CD4-positive, alpha-beta T cell treated with Interleukin-21 for 1 hour (primary cell): Measurements from ENCODE around the gene ANO3.

Experiments
- DNase-seq: peaks from one replicate; pipeline ENCODE4 v3.0.0-alpha.2; 2020

Gene ANO3

GRCh38 chr11:26510164-26510563, 178.2 kb downstream of the ANO3 start:
- DNase-seq = no peak

GRCh38 chr11:26510756-26511155, 178.8 kb downstream of the ANO3 start:
- DNase-seq = no peak

GRCh38 chr11:26512196-26512595, 180.3 kb downstream of the ANO3 start:
- no peak for DNase-seq

- no peak for DNase-seq
Measured at GRCh38 chr11:26519469-26519868, 187.5 kb downstream of the ANO3 start.

GRCh38 chr11:26522912-26523610, 191.1 kb downstream of the ANO3 start:
- no peak for DNase-seq

- no peak for DNase-seq
Measured at GRCh38 chr11:26527685-26528084, 195.8 kb downstream of the ANO3 start.

GRCh38 chr11:26537341-26537740, 205.4 kb downstream of the ANO3 start:
- no peak for DNase-seq

GRCh38 chr11:26539517-26539916, 207.6 kb downstream of the ANO3 start:
- no peak for DNase-seq

GRCh38 chr11:26541870-26542269, 209.9 kb downstream of the ANO3 start:
- DNase-seq = no peak

- DNase-seq = no peak
Measured at GRCh38 chr11:26549176-26549575, 217.2 kb downstream of the ANO3 start.

- no peak for DNase-seq
Measured at GRCh38 chr11:26550022-26550421, 218.1 kb downstream of the ANO3 start.

- DNase-seq = no peak
Measured at GRCh38 chr11:26551186-26551801, 219.4 kb downstream of the ANO3 start.

- DNase-seq = no peak
Measured at GRCh38 chr11:26553182-26553581, 221.3 kb downstream of the ANO3 start.

- no peak for DNase-seq
Measured at GRCh38 chr11:26554455-26554854, 222.5 kb downstream of the ANO3 start.

GRCh38 chr11:26556582-26556981, 224.7 kb downstream of the ANO3 start:
- DNase-seq = no peak

- DNase-seq = no peak
Measured at GRCh38 chr11:26557666-26558065, 225.7 kb downstream of the ANO3 start.

- no peak for DNase-seq
Measured at GRCh38 chr11:26558190-26558589, 226.3 kb downstream of the ANO3 start.

- DNase-seq = no peak
Measured at GRCh38 chr11:26569646-26570045, 237.7 kb downstream of the ANO3 start.

GRCh38 chr11:26571861-26572654, 240.1 kb downstream of the ANO3 start, which contains the start of gene MUC15:
Gene MUC15, minus strand, starts transcription at chr11:26572263. Its CDS starts 5,169 bp downstream, at chr11:26567094.
- no peak for DNase-seq

GRCh38 chr11:26572770-26573402, 241.0 kb downstream of the ANO3 start:
- no peak for DNase-seq

GRCh38 chr11:26573896-26574295, 242.0 kb downstream of the ANO3 start:
- no peak for DNase-seq

GRCh38 chr11:26575946-26576345, 244.0 kb downstream of the ANO3 start:
- no peak for DNase-seq

- DNase-seq = no peak
Measured at GRCh38 chr11:26578998-26579661, 247.2 kb downstream of the ANO3 start.
